GM18867 (cell line): ENCODE results near the gene USP6.
"Not testable (repeated sequence)": the region's sequence is repeated elsewhere in the genome, so short reads cannot be mapped to it uniquely, and the experiment has no call there.

Experiments used
- ATAC-seq: cut with Tn5 transposase; IDR thresholded peaks from one replicate; pipeline ENCODE4 v1.9.1; 2021; ENCODE audit warnings: mild to moderate bottlenecking, moderate library complexity; ENCODE audit not compliant: unreplicated experiment

USP6 gene

DNA sequence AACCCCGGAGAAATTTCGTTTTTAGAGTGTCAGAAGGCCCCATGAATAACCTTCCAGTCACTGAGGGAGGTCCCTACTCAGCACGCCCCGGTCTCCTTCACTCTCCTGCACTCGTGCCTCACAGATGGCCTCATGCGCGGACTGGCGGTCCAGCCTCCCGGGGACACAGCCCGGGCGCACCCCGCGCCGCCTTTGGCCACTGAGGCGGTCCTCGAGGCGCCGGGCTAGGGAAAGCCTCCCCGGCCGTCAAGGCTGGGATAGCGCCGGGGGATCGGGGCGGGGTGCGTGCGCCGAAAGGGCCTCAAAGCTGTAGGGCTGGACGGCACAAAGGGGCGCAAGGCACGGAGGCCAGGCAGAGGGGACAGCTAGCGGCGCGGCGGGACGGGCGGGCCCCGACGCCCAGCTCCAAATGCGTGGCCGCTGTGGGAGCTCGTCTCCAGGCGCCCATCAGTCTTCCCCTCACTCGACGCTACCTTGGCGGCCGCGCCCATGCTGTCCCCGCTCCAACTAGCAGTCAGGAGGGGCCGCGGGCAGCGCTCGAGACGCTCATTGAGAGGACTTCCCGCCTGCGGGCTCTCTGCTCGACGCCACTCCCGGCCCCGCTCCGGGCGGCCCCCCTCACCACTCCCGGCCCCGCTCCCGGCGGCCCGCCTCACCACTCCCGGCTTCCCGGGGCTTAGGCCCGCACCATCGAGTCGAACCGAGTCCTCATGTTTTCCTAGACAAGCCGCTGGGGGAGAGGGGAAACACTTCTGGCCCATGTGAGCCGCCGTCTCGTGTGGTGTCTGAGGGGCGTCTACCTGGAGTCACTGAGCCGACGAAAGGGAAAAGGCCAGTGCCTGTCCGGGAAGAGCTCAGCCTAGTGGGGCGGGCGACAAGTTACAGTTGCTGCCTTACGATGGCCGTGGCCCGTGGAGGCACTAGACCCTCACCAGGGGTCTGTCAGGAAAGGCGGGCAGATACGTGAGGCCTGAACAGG is at the start of gene USP6:
TSS of gene USP6 (plus strand) at position 360 of the 979 bp plus-strand sequence. CDS start 14,336 bp downstream, outside the sequence.
- ATAC-seq: no peak

DNA sequence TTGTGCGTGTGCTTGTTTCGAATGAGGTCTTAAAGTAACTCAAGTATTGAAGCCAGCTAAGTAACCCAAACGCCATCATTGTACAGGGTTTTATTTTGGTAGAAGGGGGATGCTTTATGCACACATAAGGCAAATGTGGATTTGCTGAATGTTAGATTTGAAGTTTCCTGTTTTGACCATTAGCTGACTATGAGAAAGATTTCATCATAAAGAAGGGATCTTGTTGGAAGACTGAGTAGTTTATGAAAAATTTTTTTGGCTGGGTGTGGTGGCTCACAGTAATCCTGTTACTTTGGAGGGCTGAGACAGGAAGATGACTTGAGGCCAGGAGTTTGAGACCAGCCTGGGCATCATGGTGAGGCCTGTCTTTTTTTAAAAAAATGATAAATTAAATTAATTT is 47.6 kb upstream of the USP6 start:
- ATAC-seq: no peak

DNA sequence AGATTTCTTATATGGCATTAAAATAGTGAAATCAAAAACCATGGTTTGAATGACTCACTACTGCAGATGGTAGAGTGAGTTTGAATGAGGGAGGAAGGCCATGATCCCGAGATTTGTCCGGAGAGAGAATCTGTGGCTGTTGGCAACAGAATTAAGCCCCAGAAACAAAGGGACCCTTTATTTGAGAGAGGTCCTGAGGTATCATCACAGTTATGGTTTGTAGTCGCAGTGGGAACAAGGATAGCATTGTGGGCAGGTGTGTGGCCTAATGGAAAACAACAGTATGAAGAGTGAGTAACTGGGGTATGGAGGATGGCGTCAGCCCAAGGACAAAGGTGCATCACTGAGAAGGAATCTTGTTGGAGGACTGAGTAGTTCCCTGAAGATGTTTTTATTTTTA is 46.1 kb upstream of the USP6 start:
- no peak for ATAC-seq

DNA sequence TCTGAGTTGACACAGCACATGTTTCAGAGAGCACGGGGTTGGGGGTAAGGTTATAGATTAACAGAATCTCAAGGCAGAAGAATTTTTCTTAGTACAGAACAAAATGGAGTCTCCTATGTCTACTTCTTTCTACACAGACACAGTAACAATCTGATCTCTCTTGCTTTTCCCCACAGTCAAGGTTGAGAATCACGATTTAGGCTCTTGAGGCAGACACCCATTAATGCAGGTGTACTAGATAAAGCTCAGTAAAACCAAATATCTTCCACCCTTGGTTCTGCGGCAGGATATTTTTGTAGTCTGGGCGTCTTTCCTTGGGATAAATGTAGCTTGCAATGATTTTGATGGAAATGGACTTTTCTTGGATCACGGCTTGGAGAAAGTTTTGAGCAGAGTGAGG is 40.4 kb upstream of the USP6 start:
- ATAC-seq: not testable (repeated sequence)

DNA sequence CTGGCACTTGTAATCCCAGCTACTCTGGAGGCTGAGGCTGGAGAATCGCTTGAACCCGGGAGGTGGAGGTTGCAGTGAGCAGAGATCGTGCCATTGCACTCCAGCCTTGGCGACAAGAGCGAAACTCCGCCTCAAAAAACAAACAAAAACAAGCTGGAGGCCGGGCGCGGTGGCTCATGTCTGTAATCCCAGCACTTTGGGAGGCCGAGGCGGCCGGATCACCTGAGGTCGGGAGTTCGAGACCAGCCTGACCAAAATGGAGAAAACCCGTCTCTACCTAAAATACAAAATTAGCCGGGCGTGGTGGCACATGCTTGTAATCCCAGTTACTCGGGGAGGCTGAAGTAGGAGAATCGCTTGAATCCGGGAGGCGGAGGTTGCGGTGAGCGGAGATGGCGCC is 38.6 kb upstream of the USP6 start:
- ATAC-seq: not testable (repeated sequence)

DNA sequence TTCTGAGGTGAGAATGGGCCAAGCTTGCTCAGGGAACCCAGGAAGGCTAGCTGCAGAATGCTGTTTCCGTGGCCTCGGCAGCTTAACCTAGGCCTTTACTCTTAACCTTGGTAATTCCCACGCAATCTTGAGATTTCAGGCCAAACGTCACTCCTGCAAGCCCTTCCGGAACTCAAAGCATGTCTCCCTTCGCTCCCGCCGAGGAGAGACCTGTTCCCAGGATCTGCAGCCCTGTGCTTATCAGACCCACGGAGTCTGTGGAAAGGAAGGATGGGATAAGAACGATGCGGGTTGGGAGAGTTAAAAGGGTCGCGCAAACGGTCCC is 38.1 kb upstream of the USP6 start:
- no peak for ATAC-seq

DNA sequence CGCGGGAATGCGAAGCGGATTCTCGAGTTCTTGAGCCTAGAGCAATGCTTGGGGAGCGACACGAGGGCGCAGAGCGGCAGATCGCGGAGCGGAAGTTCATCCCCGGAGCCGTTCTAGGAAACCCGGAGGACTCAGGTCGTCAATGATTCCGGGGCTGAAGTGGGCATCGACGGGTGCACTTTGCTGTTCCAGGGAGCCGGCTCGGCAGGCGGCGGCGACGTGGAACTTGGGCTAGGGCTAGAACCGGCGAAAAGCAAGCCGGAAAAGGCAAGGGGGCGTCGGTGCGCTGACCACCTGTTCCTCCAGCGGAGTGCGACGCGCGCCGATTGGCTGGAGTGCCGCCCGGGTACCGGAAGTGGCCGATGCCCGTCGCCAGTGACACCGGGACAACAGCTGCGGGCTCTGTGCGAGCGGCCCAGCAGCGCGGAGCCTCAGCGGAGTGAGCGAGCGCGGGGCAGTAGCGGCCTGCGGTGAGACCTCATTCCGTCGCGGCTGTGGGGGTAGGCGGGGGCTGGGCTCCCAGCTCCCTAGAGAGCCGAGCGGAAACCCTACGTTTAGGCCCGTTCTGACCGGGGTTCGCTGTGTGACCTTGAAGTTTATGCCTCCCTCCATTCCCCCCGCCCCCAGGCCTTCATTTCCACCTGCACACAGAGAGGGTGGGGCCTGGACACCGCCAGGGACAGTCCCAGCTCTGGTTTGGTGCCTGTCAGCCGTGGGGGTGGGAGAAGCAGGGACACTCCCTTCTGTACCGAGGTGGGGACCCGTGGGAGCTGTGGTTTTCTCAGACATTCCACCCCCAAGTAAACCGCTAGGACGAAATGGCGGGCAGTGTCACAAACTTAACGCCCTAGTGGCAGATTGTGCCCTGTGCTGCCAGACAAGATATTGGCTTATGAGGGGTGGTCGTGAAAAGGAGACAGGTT is 37.5 kb upstream of the USP6 start, which contains the start of gene ZFP3:
TSS of gene ZFP3 (plus strand) at position 362 of the 923 bp plus-strand sequence. CDS start 13,038 bp downstream, outside the sequence.
- peak; percentile 54 for ATAC-seq

DNA sequence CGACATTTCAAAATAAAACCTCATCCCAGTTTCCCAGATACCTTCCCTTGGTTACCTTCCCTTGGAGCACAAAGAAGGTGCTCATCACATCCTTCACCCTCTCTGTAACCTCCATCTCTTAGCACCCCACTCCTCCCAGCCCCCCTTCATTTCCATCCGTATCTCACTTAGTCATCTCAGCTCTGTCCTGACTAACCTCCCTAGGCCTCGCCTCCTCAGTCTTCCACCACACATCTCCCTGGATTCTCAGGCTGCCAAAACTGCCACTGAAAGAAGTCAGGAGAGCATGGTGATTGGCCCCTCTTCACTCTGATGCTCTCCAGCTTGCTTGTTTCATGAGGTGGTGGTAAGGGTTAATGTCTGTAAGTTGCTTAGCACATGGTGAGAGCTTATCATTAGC is 35.2 kb upstream of the USP6 start:
- no peak for ATAC-seq

DNA sequence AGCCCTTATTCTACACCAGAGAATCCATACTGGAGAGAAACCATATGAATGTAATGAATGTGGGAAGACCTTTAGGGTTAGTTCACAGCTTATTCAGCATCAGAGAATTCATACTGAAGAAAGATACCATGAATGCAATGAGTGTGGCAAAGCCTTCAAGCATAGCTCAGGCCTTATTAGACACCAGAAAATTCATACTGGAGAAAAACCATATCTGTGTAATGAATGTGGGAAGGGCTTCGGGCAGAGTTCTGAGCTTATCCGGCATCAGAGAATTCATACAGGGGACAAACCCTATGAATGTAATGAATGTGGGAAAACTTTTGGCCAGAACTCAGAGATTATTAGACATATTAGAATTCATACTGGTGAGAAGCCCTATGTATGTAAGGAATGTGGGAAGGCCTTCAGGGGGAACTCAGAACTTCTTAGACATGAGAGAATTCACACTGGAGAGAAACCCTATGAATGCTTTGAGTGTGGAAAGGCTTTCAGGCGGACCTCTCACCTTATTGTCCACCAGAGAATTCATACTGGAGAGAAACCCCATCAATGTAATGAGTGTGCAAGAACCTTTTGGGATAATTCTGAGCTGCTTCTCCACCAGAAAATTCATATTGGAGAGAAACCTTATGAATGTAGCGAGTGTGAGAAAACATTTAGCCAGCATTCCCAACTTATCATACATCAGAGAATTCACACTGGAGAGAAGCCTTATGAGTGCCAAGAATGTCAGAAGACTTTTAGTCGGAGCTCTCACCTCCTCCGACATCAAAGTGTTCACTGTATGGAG is 23.4 kb upstream of the USP6 start:
- no peak for ATAC-seq

DNA sequence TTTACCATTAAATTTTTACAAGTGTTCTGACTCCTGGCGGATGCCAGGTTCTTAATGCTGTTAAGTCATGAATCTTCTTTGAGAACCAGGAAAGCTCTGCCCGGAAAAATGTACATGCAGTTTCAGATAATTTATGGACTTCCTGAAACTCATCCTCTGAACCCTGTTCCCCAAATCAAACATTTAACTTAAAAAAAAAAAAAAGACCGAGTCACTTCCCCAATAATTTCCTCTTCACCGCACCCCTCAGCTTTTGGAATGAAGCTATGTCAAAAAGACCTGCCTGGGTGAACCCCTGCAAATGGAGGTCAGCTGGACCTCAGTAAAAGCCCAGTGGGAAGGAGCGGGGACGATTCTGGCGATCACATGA is 19.1 kb upstream of the USP6 start:
- ATAC-seq: no peak

DNA sequence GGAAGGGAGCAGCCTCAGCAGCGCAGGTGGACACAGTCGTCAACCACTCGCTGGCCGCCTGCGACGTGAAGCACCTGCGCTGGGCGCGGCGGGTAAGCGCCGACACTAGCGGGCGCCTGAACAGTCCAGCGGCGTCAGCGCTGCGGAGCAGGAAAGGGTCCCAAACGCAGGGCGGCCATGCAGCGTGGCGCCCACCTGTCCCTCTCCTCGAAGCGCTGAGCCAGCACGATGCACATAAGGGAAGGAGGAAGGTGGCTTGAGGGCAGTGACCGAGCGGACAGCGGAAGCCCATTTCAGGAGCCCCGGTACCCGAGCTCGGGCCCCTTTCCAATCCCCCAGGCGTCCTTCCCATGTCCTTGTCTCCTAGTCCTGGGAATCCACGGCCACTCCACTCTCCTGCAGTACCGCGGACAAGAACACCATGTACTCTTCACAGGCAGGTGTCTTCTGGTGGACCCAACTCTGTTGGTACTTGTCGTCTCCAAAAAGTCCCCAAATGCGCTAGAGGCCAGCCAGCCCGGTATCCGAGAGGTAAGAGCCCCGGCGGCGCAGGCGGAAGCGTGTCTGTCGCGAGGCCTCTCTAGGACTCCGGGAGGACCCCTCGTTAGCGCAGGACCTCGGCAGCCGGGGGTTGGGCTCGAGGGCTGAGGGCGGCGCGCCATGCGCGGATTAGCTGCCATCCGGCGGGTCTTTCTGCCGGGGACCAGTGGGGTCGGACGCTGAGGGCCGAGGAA is 18.6 kb upstream of the USP6 start:
- no peak for ATAC-seq

DNA sequence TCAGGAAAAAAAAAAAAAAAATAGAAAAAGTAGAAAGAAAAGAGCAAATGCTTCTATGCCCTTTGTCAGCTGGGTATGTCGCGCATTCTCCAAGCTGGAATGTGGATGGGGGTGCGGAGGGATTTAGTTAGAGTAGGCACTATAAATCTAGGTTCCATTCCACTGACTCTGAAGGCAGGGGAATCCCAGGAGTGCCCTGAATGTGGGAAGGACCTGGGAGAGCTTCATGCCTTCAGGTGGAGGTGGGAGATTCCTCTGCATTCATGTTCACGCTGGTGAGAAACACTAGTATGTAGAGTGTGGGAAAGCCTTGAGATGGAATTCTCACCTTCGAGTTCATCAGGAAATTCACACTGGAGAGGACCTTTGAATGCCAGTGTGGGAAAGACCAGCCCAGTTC is 16.6 kb upstream of the USP6 start:
- ATAC-seq: no peak

DNA sequence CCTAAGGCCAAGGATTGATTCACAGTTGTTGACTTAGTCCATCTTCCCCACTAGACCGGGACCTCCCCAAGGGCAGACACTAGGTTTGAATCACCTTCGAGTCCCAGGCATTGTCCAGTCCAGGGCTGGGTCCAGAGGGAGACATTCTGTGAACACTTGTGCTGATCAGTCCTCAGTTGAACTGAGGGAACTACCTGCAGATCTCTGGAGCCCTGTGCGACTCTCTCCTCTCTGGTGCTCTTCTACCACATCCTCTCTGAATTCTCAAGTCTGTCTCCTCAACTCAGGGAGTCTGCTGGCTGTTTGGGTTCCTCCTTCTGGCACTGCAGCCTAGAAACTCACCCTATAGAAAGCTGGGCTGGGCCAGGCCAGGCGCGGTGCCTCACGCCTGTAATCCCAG is 15.0 kb upstream of the USP6 start:
- ATAC-seq: no peak

DNA sequence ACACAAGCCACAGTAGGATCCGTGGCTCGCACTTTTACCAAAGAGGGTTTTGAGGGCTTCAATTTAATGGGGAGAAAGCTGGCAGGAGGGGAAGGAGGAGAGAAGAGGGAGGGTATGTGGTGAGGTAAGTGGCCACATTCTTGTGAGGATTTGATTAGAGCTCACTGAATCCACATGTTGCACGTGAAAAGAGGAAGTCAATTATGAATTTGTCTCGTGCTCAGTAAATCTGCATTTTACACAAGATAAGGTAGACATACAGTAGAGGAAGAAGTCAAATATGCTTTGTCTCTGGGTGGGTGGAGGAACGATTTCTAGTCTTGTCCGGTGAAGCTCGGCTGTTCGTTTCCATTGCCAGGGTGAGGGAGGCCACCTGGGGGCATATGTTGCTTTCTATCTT is 5.0 kb upstream of the USP6 start:
- no peak for ATAC-seq

DNA sequence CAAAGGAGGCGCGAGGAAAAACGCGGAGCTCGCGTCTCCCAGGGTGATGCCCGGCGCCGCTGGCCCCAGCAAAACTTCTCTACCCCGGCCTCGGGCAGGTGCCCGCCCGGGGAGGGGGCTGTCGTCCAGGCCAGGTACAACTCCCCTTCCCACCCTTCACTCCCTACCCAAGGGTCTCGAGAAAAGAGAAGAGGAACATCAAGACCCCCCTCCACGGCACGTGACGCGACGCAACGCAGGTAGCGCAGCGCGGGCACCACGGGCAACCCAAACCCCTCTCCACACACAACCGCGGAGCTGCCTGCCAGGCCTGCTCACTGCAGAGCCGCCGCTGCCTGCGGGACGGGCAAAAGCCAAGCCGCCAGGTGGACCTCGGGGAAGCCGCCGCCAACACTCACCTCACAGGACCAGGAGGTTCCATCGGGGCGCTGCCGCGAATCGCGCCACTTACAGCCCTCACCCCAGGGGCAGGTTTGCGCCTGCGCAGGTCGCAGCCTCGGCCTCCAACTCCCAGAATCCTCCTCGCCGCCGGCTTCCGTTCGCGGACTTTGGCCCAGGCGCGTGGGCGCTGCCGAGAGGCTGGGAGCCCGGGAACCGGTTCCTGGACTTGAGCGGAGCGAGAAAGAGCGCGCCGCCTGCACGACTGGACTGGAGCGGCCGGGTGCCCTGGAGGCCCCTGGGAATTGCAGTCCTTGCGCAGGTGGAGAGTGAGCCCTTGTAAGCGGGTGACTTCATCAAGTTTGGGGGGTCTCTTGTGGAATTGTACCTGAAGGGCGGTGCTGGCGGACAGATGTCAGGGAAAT is 4.2 kb upstream of the USP6 start, which contains the start of gene ZNF232:
TSS of gene ZNF232 (minus strand) at position 477 of the 803 bp plus-strand sequence. CDS start at position 421, 56 bp downstream.
- peak; percentile 90 for ATAC-seq

DNA sequence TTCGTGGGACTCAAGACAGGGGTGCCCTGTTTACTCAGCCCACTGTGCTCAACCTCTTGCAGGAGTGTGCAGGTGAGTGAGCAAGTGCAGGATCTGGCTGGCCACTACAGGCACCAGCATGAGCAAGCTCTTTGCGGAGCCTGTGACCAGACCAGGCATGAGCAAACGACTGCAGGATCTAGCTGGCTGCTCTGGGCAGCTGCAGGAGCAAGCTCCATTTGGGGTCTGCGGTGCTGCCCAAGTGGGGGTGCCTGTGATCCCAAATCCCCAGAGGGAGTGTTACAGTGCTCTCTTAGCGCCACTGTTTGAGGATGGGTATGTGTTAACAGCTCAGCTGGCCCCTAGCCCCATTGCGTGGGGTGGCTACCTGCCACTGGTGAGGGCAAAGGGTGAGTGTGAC is 2.4 kb downstream of the USP6 start:
- no peak for ATAC-seq

DNA sequence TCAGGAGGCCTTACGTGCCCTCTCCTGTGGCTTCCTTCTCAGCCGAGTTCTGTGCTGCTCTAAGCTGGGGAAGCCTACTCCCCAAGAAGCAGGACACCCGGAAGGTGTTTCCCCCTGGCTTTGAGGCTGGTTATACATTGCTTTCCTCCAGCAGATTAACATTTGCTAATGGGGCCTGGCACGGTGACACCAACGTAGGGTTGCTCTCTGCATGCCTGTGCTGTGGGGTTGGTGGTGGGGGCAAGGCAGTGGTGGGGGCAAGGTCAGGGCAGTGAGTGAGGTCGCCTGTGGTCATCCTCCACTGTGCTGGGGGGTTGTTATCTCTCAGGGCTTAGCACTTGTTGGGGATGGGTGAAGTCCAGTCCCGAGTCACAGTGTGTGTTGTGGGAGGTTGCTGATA is 4.2 kb downstream of the USP6 start:
- no peak for ATAC-seq

DNA sequence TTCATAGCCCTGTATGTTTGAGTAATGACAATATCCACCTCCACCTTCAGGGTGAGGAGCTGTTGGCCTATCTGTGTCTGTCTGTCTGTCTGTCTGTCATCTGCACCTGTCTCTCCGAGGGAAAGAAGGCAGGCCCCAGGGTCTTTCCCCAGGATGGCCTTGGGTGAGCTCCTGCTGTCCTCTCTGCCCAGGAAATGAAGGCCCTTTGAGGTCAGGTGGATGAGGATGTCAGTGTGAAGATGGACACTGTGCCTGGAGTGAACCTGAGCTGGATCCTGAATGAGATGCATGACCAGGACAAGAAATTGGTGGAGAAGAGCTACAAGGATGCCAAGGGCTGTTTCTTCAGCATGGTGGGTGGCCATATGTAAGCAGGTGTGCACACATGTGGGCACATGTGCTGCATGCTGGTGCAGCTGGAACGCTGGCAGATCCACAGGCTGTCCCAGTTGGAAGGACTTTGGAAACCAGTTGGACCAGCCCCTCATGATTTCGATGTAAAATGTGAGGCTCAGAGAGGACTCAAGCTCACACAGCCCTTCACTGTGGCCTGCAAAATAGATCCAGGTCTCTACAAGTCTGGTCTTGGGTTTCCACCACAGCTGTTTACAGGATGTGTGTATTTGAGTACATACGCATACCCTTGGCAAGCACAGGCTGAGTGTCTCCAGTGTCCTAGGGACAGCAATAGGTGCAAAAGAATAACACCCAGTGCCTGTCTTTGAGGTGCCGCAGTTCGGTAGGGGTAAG is 4.8 kb downstream of the USP6 start:
- not testable (repeated sequence) for ATAC-seq
